Posterior vena cava (tissue), 2 donors: ENCODE results near the gene KRT79. TPM values are rescaled to one million over a fixed set of nuclear protein-coding genes. Genes with fewer than 3 reads are reported as not detected.
"Not testable (repeated sequence)": the region's sequence is repeated elsewhere in the genome, so short reads cannot be mapped to it uniquely, and the experiment has no call there.

Experiments
- DNase-seq: peaks from one replicate; pipeline ENCODE4 v3.0.0-alpha.2; 2020; ENCODE audit warnings: low spot score
- intact Hi-C, 2 donors: fragments of 100-400 bp; cut with DNase I; formaldehyde crosslinking; loops; one replicate each; pipeline versions ENCODE4 v1.14.1 to v1.14.2; 2022 to 2023
- total RNA-seq, 2 donors: library from RNA; stranded (reverse); fragmentation: NEBNext Ultra II Directional; extraction: Animal tissue kit (Norgen Biotek cat#: 25700); gene quantifications; one replicate each; pipeline ENCODE4 v1.2.1, GENCODE V29; 2021
- donor health status: DM: yes; HTN: yes; CAD: no.
- donor health status: DM: yes; HTN: yes; CAD: no.

The KRT79 gene
- total RNA-seq, 2 donors from 2014 or later = not detected

DNA sequence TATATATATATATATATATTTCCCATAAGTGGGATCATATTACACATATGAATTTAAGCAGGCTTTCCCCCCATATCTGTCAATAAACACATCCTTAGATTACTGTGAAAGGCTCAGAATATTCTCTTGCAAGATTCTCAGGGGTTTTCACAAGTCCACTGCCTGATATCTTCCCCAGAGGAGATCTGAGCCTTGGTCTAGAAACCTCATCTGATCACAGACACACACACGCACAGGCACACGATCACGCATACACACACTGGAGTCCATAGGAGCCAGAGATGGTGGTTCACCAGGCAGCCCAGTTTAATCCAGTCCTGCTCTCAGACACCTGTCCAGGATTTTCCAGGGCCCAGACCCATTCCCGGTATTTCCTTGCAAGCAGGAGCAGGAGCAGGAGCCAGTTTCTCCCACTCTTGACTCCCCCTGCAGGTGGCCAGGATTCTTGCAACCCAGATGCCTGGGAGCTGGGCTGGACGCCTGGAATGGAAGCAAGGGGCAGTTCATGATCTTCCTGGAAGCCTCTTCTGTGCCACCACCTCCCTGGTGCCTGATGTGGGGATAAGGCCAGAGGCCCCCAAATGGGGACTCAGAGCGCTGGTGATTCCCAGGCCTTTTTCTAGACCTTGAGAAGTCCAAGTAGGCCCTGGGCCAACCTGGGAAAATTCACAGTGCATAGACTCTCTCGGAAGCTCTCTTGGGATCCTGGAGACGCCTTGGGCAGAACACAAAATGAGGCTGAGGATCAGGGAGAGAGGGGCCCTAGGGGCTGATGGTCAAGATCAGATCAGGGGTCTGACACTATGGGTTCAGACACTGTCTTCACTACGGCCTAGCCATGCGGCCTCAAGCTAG lies 31.2 kb upstream of the KRT79 start:
- intact Hi-C loops = no loop called here
- DNase-seq = peak; percentile 87

GRCh38 chr12:52862023-52862422 lies 27.9 kb upstream of the KRT79 start:
- intact Hi-C loops = no loop called here
- no peak for DNase-seq

DNA sequence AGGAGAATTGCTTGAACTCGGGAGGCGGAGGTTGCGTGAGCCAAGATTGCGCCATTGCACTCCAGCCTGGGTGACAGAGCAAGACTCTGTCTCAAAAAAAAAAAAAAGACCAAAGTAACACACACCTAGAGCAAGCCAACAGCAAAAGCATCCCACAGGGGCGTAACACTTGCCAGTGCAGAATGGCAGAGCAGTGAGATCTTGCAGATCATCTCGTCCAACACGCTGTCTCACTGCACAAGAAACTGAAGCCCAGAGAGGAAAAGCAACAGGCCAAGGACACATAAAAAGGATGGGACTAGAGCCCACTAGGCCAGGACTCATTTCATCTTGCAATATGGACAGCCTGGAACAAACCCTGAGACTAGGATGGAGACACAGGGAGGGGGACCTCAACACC lies 27.4 kb upstream of the KRT79 start:
- intact Hi-C loops = no loop called here
- no peak for DNase-seq

- DNase-seq = no peak
- intact Hi-C loops = no loop called here
These were observed 26.2 kb upstream of the KRT79 start for GRCh38 chr12:52860102-52860823.

- no peak for DNase-seq
- intact Hi-C loops = no loop called here
These were observed 23.4 kb upstream of the KRT79 start for GRCh38 chr12:52857500-52857899.

DNA sequence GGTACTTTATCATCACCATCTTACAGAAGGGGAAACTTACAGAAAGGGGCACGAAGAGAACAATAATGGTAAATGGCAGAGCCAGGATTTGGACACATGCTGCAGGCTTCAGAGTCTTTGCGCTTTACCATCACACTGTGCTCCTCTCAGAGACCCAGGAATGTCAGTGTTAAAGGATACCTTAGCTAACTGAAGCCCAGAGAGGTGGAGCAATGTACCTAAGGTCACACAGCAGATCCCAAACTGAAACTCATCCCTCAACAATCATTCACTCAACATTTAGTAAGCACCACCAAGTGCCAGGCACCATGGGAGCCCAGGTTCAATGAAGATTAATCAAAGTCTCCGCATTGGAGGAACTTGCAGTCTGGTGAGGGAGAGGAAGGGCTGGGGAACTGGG lies 22.7 kb upstream of the KRT79 start:
- no peak for DNase-seq
- intact Hi-C loops = no loop called here

- DNase-seq, intact Hi-C loops: not testable (repeated sequence)
These were observed 22.0 kb upstream of the KRT79 start for GRCh38 chr12:52856077-52856476.

GRCh38 chr12:52851787-52852186 lies 17.7 kb upstream of the KRT79 start:
- no peak for DNase-seq
- intact Hi-C loops = no loop called here

GRCh38 chr12:52850681-52851080 lies 16.6 kb upstream of the KRT79 start:
- no peak for DNase-seq

GRCh38 chr12:52849511-52849910 lies 15.4 kb upstream of the KRT79 start:
- intact Hi-C loops = no loop called here
- DNase-seq = no peak

More at GRCh38 chr12:52850681-52851080, 16.6 kb upstream of the KRT79 start:
- intact Hi-C loops = no loop called here

- no peak for DNase-seq
- intact Hi-C loops = no loop called here
These were observed 14.6 kb upstream of the KRT79 start, which contains the start of gene KRT78 for GRCh38 chr12:52848661-52849255. Gene KRT78 (minus strand): TSS chr12:52848994. CDS start chr12:52848930, 64 bp downstream.

- intact Hi-C loops = no loop called here
- DNase-seq = no peak
These were observed 13.4 kb upstream of the KRT79 start for GRCh38 chr12:52847335-52848102.

DNA sequence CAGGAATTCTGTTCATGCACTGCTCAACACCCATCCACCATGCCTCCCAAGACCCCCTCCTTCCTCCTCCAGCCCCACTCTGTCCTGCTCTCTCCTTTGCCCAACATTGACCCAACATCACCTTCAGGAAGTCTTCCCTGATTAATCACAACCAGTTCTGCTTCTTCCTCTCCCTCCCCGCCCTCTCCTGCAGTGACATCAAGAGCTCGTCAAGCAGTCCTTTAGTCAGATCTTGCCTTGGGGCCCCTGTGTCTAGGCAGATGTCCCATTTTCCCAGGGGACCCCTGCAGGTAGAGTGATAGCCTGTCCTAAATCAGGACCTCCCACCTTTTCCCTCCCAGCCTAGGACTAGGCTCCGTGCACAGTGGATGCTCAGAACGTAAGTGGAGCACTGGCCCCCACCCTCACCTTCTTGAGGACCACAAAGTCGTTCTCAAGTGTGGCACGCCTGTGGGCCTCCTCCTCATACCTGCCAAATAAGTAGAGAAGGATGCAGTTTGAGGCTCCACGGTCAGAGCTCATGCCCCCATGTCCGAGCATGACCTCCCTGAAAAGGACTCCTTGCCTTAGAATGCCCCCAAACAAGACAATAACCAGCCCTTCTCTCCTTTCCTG lies 12.4 kb upstream of the KRT79 start:
- intact Hi-C loops = no loop called here
- no peak for DNase-seq

DNA sequence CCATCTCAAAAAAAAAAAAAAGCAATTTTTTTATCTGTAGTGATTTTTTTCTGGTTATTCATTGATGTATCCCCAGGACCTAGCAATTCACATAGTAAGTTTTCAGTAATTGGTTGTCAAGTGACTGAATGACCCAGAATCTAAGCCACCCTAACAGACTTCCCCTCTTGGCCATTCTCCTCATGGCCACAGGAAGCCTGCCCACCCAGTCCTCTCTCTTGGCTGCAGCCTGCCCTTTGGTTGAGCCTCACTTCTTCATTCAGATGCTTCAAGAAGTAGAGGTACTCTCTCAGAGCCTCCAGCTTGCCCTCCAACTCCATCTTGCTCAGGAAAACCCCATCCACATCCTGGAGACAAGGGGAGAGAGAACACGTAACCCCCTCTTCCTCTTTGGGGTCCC lies 11.8 kb upstream of the KRT79 start:
- DNase-seq = no peak
- intact Hi-C loops = no loop called here

DNA sequence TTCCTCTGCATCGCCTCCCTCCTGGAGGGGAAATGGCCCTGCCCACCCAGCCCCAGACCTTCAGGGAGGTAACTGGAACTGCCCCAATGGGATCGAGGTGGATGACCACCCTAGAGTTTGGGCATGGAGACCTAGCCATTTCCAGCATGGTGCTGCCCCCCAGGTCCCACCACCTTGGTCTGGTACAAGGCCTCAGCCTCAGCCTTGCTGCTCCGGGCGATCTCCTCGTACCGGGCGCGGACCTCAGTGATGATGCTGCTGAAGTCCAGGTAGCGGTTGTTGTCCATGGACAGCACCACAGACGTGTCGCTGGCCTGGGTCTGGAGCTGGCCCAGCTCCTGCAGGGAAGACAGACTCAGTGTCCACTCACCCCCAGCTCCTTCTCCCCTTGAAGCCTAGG lies 10.3 kb upstream of the KRT79 start:
- intact Hi-C loops = no loop called here
- no peak for DNase-seq

DNA sequence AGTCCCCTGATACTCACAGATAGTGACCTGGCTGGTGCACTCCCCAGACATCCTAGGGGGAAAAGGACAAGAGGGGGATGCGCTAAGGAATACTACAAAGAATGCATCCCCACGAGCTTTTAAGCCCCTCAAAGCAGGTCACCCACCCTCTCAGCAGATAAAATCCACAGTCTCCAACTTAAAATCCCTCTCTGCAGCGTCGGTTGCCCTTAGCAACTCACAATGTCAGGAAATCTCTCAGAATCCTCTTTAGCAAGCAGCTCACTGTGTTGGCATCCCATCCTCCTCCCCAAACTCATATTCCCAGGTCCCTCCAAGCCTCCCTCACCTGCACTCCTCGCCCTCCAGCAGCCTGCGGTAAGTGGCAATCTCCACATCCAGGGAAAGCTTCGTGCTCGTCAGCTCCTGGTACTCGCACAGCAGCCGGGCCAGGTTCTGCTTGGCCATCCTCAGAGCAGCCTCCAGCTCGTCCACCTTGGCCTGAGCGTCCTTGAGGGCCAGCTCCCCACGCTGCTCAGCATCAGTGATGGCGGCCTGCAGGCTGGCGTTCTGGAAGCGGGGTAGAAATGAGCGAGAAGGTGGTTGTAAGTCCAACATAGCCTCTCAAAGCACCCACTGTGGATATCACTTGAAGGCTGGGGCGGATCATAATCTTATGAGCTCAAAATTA lies 5.5 kb upstream of the KRT79 start:
- no peak for DNase-seq
- intact Hi-C loops = no loop called here

DNA sequence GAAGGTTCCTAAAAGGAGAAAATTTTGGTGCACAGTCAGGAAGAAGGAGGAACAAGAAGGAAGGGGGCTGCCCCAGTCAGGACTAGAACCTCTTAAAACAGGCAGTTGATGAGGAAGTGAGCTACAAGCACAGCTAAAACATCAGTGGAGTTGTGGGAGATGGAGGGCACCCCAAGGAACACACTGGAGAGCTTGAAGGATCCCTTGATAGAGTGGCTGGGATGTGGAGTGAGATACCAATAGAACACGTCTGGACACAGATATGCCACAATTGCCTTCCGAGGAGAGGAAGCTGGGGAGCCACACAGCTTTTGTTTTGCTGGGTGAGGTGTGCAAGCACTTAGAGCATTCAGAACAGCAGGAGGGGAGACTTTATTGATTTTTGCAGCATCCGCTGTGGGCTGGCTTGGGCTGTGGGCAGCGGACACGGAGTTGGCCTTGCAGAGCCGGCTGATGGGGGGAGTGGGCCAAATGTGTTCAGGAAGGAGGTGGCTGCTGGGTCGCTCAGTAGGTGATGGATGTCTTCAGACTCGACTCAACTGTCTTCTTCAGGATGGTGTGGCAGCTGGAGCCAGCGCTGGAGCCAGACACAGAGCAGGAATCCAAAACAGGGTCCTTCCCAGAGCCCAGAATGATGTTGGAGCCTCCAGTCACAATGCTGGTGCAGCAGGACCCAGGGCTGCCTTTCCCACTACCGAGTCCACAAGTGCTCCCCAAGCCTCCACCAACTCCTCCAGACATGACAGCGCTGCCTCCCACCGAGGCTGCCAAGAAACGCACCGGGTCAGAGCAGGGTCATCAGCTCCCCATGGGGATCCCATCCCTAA lies 4.7 kb upstream of the KRT79 start:
- intact Hi-C loops = no loop called here
- DNase-seq = no peak
